Trophoblast cell (in vitro differentiated cells and primary cell): ENCODE measurements around the gene MRAP.

ENCODE experiments used
- DNase-seq, 2 donors: peaks; one replicate each; pipeline ENCODE4 v3.0.0-alpha.2; 2016
- H2AFZ ChIP-seq: 2 replicates; pipeline ENCODE4 v1.6.1; 2013; ENCODE audit warnings: low read length, moderate library complexity, mild to moderate bottlenecking; ENCODE audit not compliant: insufficient read depth, poor library complexity
- H2AK5ac ChIP-seq: 2 replicates; pipeline ENCODE4 v1.6.1; 2013; ENCODE audit warnings: mild to moderate bottlenecking, low read length
- H2BK120ac ChIP-seq: 2 replicates; pipeline ENCODE4 v1.6.1; 2013; ENCODE audit warnings: low read length, mild to moderate bottlenecking, moderate library complexity; ENCODE audit not compliant: insufficient read depth, poor library complexity
- H2BK12ac ChIP-seq: 2 replicates; pipeline ENCODE4 v1.6.1; 2013; ENCODE audit warnings: mild to moderate bottlenecking, low read length, moderate library complexity
- H2BK5ac ChIP-seq: 2 replicates; pipeline ENCODE4 v1.6.1; 2013; ENCODE audit warnings: low read length, low read depth, moderate library complexity, mild to moderate bottlenecking; ENCODE audit not compliant: poor library complexity
- H3K14ac ChIP-seq: 2 replicates; pipeline ENCODE4 v1.6.1; 2013; ENCODE audit warnings: mild to moderate bottlenecking, low read length
- H3K18ac ChIP-seq: 2 replicates; pipeline ENCODE4 v1.6.1; 2013; ENCODE audit warnings: mild to moderate bottlenecking, low read length
- H3K23ac ChIP-seq: 2 replicates; pipeline ENCODE4 v1.6.1; 2013; ENCODE audit warnings: low read length
- H3K27ac ChIP-seq: 2 replicates; pipeline ENCODE4 v1.5.1; 2013; ENCODE audit warnings: low read depth, mild to moderate bottlenecking, inconsistent platforms, low read length, moderate library complexity
- H3K27me3 ChIP-seq: 2 replicates; pipeline ENCODE4 v1.6.1; 2013; ENCODE audit warnings: inconsistent platforms, mild to moderate bottlenecking, low read length, moderate library complexity; ENCODE audit not compliant: insufficient read depth
- H3K36me3 ChIP-seq, 2 experiments: 1 replicate in 1 of 2; 2 replicates in 1 of 2; pipeline ENCODE4 v1.6.1; 2013; ENCODE audit warnings: low read length in 2 of 2, mild to moderate bottlenecking in 2 of 2, moderate library complexity in 1 of 2; ENCODE audit not compliant: insufficient read depth in 2 of 2, control insufficient read depth in 1 of 2
- H3K4ac ChIP-seq: 2 replicates; pipeline ENCODE4 v1.6.1; 2013; ENCODE audit warnings: low read depth, mild to moderate bottlenecking, low read length, moderate library complexity
- H3K4me1 ChIP-seq, 2 experiments: 1 replicate in 1 of 2; 2 replicates in 1 of 2; pipeline ENCODE4 v1.6.1; 2013; ENCODE audit warnings: low read length in 2 of 2, mild to moderate bottlenecking in 2 of 2, moderate library complexity in 1 of 2; ENCODE audit not compliant: insufficient read depth in 2 of 2, control insufficient read depth in 1 of 2
- H3K4me2 ChIP-seq: 2 replicates; pipeline ENCODE4 v1.6.1; 2013; ENCODE audit warnings: inconsistent platforms, mild to moderate bottlenecking, low read length, moderate library complexity
- H3K4me3 ChIP-seq: 2 replicates; pipeline ENCODE4 v1.5.1; 2013; ENCODE audit warnings: mild to moderate bottlenecking, low read depth, low read length, inconsistent platforms
- H3K79me1 ChIP-seq: one replicate; pipeline ENCODE4 v1.6.1; 2013; ENCODE audit warnings: low read length
- H3K79me2 ChIP-seq: 2 replicates; pipeline ENCODE4 v1.6.1; 2013; ENCODE audit warnings: low read length, mild to moderate bottlenecking; ENCODE audit not compliant: control insufficient read depth, insufficient read depth, poor library complexity
- H3K9ac ChIP-seq: 2 replicates; pipeline ENCODE4 v1.6.1; 2013; ENCODE audit warnings: mild to moderate bottlenecking, low read length
- H3K9me3 ChIP-seq: 2 replicates; pipeline ENCODE4 v1.6.1; 2013; ENCODE audit warnings: low read depth, mild to moderate bottlenecking, control low read depth, inconsistent platforms, low read length; ENCODE audit not compliant: insufficient read depth
- H4K12ac ChIP-seq: 2 replicates; pipeline ENCODE4 v1.6.1; 2013; ENCODE audit warnings: low read depth, mild to moderate bottlenecking, low read length, moderate library complexity
- H4K8ac ChIP-seq: 2 replicates; pipeline ENCODE4 v1.6.1; 2013; ENCODE audit warnings: low read depth, mild to moderate bottlenecking, low read length, moderate library complexity
- H4K91ac ChIP-seq: one replicate; pipeline ENCODE4 v1.6.1; 2013; ENCODE audit warnings: low read depth, mild to moderate bottlenecking, low read length, moderate library complexity
- WGBS: extraction: QIAGEN DNeasy Blood & Tissue Kit; methylation state at CpG from one replicate; pipeline ENCODE4 v1.1.7; 2013; ENCODE audit warnings: missing lambda C conversion rate; ENCODE audit not compliant: insufficient read length, insufficient coverage; ENCODE audit errors: extremely low coverage; 5-methylcytosine and 5-hydroxymethylcytosine counted together

MRAP gene

GRCh38 chr21:32298148-32298559 is 501 bp upstream of the MRAP start:
- H3K27me3 ChIP-seq, result no peaks in the 10 kb centered on the region
- no peak overlapping the region for H2BK12ac ChIP-seq
- no peaks in the 10 kb centered on the region for H3K79me1 ChIP-seq
- H3K36me3 ChIP-seq, result peaks cover 0 to 5% of the 10 kb centered on the region in 2 experiments
- H2BK5ac ChIP-seq, result no peak overlapping the region
- no peak overlapping the region for H2AFZ ChIP-seq
- no peak overlapping the region for H3K4me2 ChIP-seq
- H3K4me3 ChIP-seq, result no peak overlapping the region
- H3K9ac ChIP-seq, result no peak overlapping the region
- no peak overlapping the region for H2AK5ac ChIP-seq
- H4K91ac ChIP-seq, result no peak overlapping the region
- no peak overlapping the region for H3K18ac ChIP-seq
- H3K14ac ChIP-seq, result no peak overlapping the region
- no peak overlapping the region for H3K27ac ChIP-seq
- H3K79me2 ChIP-seq, result no peaks in the 10 kb centered on the region
- no peak overlapping the region for H4K8ac ChIP-seq
- no peak overlapping the region for H3K4ac ChIP-seq
- no peak overlapping the region for H3K23ac ChIP-seq
- no peak overlapping the region for H4K12ac ChIP-seq
- no peak for DNase-seq
- peaks cover 7% of the 10 kb centered on the region for H3K9me3 ChIP-seq
- H3K4me1 ChIP-seq, result no peaks in the 10 kb centered on the region
- no CpG with 5 or more reads among the region's 6 CpGs for WGBS
- no peak overlapping the region for H2BK120ac ChIP-seq

GRCh38 chr21:32299695-32300094 is 1.0 kb downstream of the MRAP start:
- Histone ChIP-seq H3K9ac (no peak overlapping the region), H3K79me1 (no peaks in the 10 kb centered on the region), H3K4me3 (no peak overlapping the region), H2BK12ac (no peak overlapping the region), H3K9me3 (peaks cover 7% of the 10 kb centered on the region), H3K14ac (no peak overlapping the region), H3K27ac (no peak overlapping the region), H4K12ac (no peak overlapping the region), H3K23ac (no peak overlapping the region), H2BK120ac (no peak overlapping the region), H3K4ac (no peak overlapping the region), H4K8ac (no peak overlapping the region), H4K91ac (no peak overlapping the region), H2BK5ac (no peak overlapping the region), H3K79me2 (no peaks in the 10 kb centered on the region), H3K4me1 (no peaks in the 10 kb centered on the region), H3K36me3 (peaks cover 0 to 5% of the 10 kb centered on the region in 2 experiments), H2AK5ac (no peak overlapping the region), H2AFZ (no peak overlapping the region), H3K18ac (no peak overlapping the region), H3K27me3 (no peaks in the 10 kb centered on the region), H3K4me2 (no peak overlapping the region)
- no CpG with 5 or more reads among the region's 6 CpGs for WGBS
- no peak for DNase-seq

DNA sequence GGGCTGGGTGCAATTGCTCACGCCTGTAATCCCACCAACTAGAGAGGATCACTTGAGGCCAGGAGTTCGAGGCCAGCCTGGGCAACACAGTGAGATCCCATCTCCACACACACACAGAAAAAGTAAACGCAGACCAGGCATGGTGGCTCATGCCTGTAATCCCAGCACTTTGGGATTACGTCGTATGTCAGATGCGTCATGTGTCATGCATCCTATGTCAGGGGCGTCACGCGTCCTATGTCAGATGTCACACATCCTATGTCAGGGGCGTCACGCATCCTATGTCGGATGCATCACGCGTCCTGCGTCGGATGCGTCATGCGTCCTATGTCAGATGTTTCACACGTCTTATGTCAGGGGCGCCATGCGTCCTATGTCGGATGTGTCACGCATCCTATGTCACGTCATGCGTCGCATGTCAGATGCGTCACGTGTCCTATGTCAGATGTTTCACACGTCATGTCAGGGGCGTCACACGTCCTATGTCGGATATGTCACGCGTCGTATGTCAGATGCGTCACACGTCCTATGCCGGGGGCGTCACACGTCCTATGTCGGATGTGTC is 1.5 kb downstream of the MRAP start:
- no peak overlapping the region for H4K12ac ChIP-seq
- H2AFZ ChIP-seq, result no peak overlapping the region
- no peak overlapping the region for H3K4me2 ChIP-seq
- H3K9me3 ChIP-seq, result peaks cover 7% of the 10 kb centered on the region
- no peak for DNase-seq
- no peak overlapping the region for H2BK120ac ChIP-seq
- no peaks in the 10 kb centered on the region for H3K79me1 ChIP-seq
- H3K23ac ChIP-seq, result no peak overlapping the region
- no peaks in the 10 kb centered on the region for H3K27me3 ChIP-seq
- H2BK12ac ChIP-seq, result no peak overlapping the region
- no peak overlapping the region for H3K18ac ChIP-seq
- no peak overlapping the region for H2BK5ac ChIP-seq
- WGBS, result no CpG with 5 or more reads among the region's 41 CpGs
- H3K27ac ChIP-seq, result no peak overlapping the region
- H3K4ac ChIP-seq, result no peak overlapping the region
- H4K91ac ChIP-seq, result no peak overlapping the region
- no peak overlapping the region for H3K14ac ChIP-seq
- H3K4me3 ChIP-seq, result peak overlapping the region; percentile 41
- H3K4me1 ChIP-seq, result no peaks in the 10 kb centered on the region
- no peak overlapping the region for H3K9ac ChIP-seq
- H3K79me2 ChIP-seq, result no peaks in the 10 kb centered on the region
- peaks cover 0 to 5% of the 10 kb centered on the region in 2 experiments for H3K36me3 ChIP-seq
- H2AK5ac ChIP-seq, result no peak overlapping the region
- no peak overlapping the region for H4K8ac ChIP-seq

- no peak overlapping the region for H3K4ac ChIP-seq
- H3K18ac ChIP-seq, result no peak overlapping the region
- no peak overlapping the region for H4K8ac ChIP-seq
- H3K79me1 ChIP-seq, result no peaks in the 10 kb centered on the region
- no peak overlapping the region for H4K12ac ChIP-seq
- no peak overlapping the region for H3K4me2 ChIP-seq
- H3K36me3 ChIP-seq, result peaks cover 0 to 5% of the 10 kb centered on the region in 2 experiments
- no peak overlapping the region for H2BK5ac ChIP-seq
- no peak overlapping the region for H2AK5ac ChIP-seq
- no peak overlapping the region for H3K23ac ChIP-seq
- H3K14ac ChIP-seq, result no peak overlapping the region
- no peak overlapping the region for H3K27ac ChIP-seq
- H2AFZ ChIP-seq, result no peak overlapping the region
- H3K27me3 ChIP-seq, result no peaks in the 10 kb centered on the region
- no peak overlapping the region for H3K9ac ChIP-seq
- no peaks in the 10 kb centered on the region for H3K79me2 ChIP-seq
- no peak for DNase-seq
- H4K91ac ChIP-seq, result no peak overlapping the region
- peaks cover 0 to 3% of the 10 kb centered on the region in 2 experiments for H3K4me1 ChIP-seq
- H2BK120ac ChIP-seq, result no peak overlapping the region
- no peak overlapping the region for H2BK12ac ChIP-seq
- peaks cover 7% of the 10 kb centered on the region for H3K9me3 ChIP-seq
- WGBS, result no CpG with 5 or more reads among the region's 2 CpGs
- H3K4me3 ChIP-seq, result no peak overlapping the region
Observed at GRCh38 chr21:32301596-32301995, 2.9 kb downstream of the MRAP start.
